ENCODE measurements around the gene LMF1. TPM values are rescaled to one million over a fixed set of nuclear protein-coding genes. Genes with fewer than 3 reads are reported as not detected.

Gene LMF1
- polyA plus RNA-seq, 1 experiment, result 28.9 TPM

DNA sequence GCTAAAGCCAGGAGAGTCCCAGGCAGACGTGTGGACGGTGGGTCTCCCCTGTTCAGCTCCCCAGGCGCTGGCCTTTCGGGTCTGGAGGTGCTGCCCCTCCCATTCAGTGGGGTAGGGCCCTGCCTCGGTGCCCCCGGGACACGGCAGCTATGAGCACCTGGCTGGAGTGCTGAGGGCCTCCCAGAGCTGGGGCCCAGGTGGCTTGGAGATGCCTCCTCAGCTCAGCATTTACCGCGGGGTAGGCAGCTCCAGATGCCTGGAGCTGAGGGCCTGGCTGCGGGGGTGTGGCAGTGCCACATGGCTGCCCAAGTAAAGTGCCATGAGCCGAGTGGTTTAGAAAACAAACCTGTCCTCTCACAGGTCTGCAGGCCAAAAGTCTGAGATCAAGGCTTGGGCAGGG lies 30.3 kb upstream of the LMF1 start:
- CTCF ChIA-PET, result interaction anchor here (0.6 kb wide), 1 partner anchor 103 kb away, joined by 3 read pairs; no protein-coding TSS in a partner anchor
- H3K4me3 ChIP-seq (ENCODE audit: low read depth, low read length), result no peak overlapping the region
- POLR2A ChIA-PET, result no interaction called here

DNA sequence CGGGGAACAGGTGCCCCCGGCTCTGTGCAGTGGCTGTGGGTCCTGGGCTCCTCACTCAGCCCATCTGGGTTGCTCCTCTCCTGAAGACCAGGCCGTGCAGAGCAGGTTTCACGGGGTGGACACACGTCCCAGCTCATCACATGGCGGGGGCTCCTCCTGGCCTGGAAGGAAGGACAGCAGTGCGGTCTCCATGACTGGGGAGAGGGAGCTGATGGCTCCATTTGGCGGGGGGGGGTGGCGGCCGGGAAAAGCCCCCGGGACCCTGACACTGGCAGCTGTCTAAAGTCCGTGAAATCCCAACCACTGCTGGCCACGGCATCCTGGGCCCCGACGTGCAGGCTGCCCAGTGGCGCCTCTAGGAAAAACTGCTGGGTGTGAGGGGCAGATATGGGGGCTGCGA lies 29.8 kb upstream of the LMF1 start:
- DNase-seq (ENCODE audit: low read depth), result no peak
- ChIA-PET POLR2A (no interaction called here), CTCF (no interaction called here)
- Histone ChIP-seq H3K4me3 (ENCODE audit: low read depth, low read length) (no peak overlapping the region), H3K27me3 (ENCODE audit: control insufficient read depth, insufficient read depth, low read length) (no peaks in the 10 kb centered on the region; the same call in 1 of the 2 replicates), H3K36me3 (ENCODE audit: control insufficient read depth, insufficient read depth, low read length) (no peaks in the 10 kb centered on the region)
- TF ChIP-seq, protein P1, sequence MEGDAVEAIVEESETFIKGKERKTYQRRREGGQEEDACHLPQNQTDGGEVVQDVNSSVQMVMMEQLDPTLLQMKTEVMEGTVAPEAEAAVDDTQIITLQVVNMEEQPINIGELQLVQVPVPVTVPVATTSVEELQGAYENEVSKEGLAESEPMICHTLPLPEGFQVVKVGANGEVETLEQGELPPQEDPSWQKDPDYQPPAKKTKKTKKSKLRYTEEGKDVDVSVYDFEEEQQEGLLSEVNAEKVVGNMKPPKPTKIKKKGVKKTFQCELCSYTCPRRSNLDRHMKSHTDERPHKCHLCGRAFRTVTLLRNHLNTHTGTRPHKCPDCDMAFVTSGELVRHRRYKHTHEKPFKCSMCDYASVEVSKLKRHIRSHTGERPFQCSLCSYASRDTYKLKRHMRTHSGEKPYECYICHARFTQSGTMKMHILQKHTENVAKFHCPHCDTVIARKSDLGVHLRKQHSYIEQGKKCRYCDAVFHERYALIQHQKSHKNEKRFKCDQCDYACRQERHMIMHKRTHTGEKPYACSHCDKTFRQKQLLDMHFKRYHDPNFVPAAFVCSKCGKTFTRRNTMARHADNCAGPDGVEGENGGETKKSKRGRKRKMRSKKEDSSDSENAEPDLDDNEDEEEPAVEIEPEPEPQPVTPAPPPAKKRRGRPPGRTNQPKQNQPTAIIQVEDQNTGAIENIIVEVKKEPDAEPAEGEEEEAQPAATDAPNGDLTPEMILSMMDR (IDR thresholded peaks at IDR 0.05; ENCODE audit: insufficient read depth, low read depth, low read length), result no peak

More for the DNA sequence above, 30.3 kb upstream of the LMF1 start:
- no peak for DNase-seq (ENCODE audit: low read depth)
- TF ChIP-seq, protein P1 (IDR thresholded peaks at IDR 0.05; ENCODE audit: insufficient read depth, low read depth, low read length), result no peak
- Histone ChIP-seq H3K36me3 (ENCODE audit: control insufficient read depth, insufficient read depth, low read length) (no peaks in the 10 kb centered on the region), H3K27me3 (ENCODE audit: control insufficient read depth, insufficient read depth, low read length) (no peaks in the 10 kb centered on the region; the same call in 1 of the 2 replicates)

DNA sequence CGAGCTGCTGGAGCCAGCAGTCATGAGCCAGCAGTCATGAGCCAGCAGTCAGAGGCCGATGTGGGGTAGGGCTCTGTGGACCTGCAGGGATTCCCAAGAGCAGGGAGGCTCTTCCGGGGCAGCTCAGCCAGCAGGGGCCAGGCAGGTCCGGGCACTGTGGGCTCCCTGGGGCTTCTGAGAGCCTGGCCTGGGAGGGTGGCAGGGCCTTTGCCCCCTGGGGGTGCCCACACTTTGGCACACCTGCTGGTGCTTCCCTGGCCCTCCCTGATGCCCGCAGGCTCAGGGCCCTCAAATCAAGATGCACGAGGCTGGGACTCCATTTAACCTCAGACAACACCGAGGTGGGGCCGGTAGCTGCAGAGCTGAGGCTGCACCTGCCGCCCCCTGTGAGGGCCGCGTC lies 28.9 kb upstream of the LMF1 start:
- POLR2A ChIA-PET, result no interaction called here
- CTCF ChIA-PET, result no interaction called here

DNA sequence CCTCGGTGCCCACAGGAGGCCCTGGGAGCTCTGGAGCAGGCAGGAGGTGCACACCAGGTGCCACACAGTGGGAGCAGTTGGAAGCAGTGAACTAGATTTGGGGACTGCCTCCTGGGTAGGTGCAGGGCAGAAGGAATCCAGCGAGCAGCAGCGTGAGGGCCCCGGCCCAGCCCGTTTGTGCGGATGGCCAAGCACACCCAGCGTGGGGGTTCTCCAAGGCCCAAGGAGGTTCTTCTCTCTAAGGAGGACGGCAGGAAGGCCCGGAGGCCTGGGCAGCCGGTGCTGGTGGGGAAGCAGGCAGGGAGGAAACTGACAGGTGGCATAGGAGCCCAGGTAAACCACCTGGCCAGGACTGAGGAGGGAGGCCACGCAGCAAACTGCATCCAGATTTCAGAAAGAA lies 27.8 kb upstream of the LMF1 start:
- Histone ChIP-seq H3K36me3 (ENCODE audit: control insufficient read depth, insufficient read depth, low read length) (no peaks in the 10 kb centered on the region), H3K4me3 (ENCODE audit: low read depth, low read length) (no peak overlapping the region), H3K27me3 (ENCODE audit: control insufficient read depth, insufficient read depth, low read length) (no peaks in the 10 kb centered on the region; the same call in 1 of the 2 replicates)
- ChIA-PET CTCF (interaction anchor here (1.5 to 1.7 kb wide), 2 partner anchors 13 to 58 kb away, joined by 4 to 5 read pairs; no protein-coding TSS in a partner anchor), POLR2A (no interaction called here)
- DNase-seq (ENCODE audit: low read depth), result no peak
- TF ChIP-seq, protein P1 (IDR thresholded peaks at IDR 0.05; ENCODE audit: insufficient read depth, low read depth, low read length), result no peak

More for the DNA sequence above, 28.9 kb upstream of the LMF1 start:
- TF ChIP-seq, protein P1 (IDR thresholded peaks at IDR 0.05; ENCODE audit: insufficient read depth, low read depth, low read length), result no peak
- DNase-seq (ENCODE audit: low read depth), result no peak
- Histone ChIP-seq H3K4me3 (ENCODE audit: low read depth, low read length) (no peak overlapping the region), H3K36me3 (ENCODE audit: control insufficient read depth, insufficient read depth, low read length) (no peaks in the 10 kb centered on the region), H3K27me3 (ENCODE audit: control insufficient read depth, insufficient read depth, low read length) (no peaks in the 10 kb centered on the region; the same call in 1 of the 2 replicates)

DNA sequence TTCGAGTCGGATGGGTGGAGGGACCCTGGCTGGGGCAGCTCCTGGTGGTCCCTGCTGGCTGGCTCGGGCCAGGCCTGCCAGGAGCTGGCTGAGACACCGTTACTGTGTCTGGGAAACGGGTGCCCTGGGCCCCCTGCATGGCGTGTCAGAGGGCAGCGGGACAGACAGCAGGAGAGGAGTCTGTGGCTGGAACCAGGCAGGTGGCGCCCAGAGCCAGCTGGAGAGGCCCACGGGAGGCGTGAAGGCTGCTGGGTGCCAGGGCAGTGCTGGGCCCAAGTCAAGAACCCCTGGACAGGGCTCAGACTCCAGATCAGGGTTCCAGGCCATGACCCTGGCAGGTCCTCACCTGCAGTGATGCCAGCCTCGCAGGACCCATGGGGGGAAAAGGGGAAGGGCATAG lies 27.4 kb upstream of the LMF1 start:
- DNase-seq (ENCODE audit: low read depth), result no peak
- H3K36me3 ChIP-seq (ENCODE audit: control insufficient read depth, insufficient read depth, low read length), result no peaks in the 10 kb centered on the region
- no peak overlapping the region for H3K4me3 ChIP-seq (ENCODE audit: low read depth, low read length)
- H3K27me3 ChIP-seq (ENCODE audit: control insufficient read depth, insufficient read depth, low read length), result no peaks in the 10 kb centered on the region; the same call in 1 of the 2 replicates
- ChIA-PET POLR2A (no interaction called here), CTCF (interaction anchor here (1.5 to 1.7 kb wide), 2 partner anchors 12 to 59 kb away, joined by 4 to 5 read pairs; no protein-coding TSS in a partner anchor)
- TF ChIP-seq, protein P1 (IDR thresholded peaks at IDR 0.05; ENCODE audit: insufficient read depth, low read depth, low read length), result no peak

All from BJ (cell line).